GM12878 (cell line): Measurements from ENCODE around the gene BCR. TPM values are rescaled to one million over a fixed set of nuclear protein-coding genes. Genes with fewer than 3 reads are reported as not detected.
A peak's percentile ranks its signal among the peaks of the same experiment; 100 is the strongest.

ENCODE experiments used
- BHLHE40 ChIP-seq, 2 experiments: fragments of 450-650 bp in 1 of 2; IDR thresholded peaks; 2 replicates each; pipeline ENCODE4 v1.6.1; 2011 to 2017; ENCODE audit warnings: low read depth in 2 of 2, borderline replicate concordance in 1 of 2, improper control_type of control experiment in 1 of 2, low read length in 1 of 2, mild to moderate bottlenecking in 1 of 2
- CHD2 ChIP-seq: IDR thresholded peaks from 2 replicates; pipeline ENCODE4 v1.6.1; 2011; ENCODE audit warnings: low read depth, low read length, improper control_type of control experiment, borderline replicate concordance
- E2F8 ChIP-seq: fragments of 450-650 bp; IDR thresholded peaks from 2 replicates; pipeline ENCODE4 v1.6.1; 2018; ENCODE audit warnings: mild to moderate bottlenecking, low read depth, moderate library complexity; ENCODE audit not compliant: partially characterized antibody
- GABPA ChIP-seq: IDR thresholded peaks from 2 replicates; pipeline ENCODE4 v1.6.1; 2014; ENCODE audit warnings: antibody characterized with exemption, low read depth, mild to moderate bottlenecking, inconsistent platforms
- IKZF2 ChIP-seq, 2 experiments: fragments of 450-650 bp; IDR thresholded peaks; 2 replicates each; pipeline ENCODE4 v1.6.1; 2017; ENCODE audit warnings: mild to moderate bottlenecking in 2 of 2, moderate library complexity in 2 of 2
- KLF5 ChIP-seq: fragments of 450-650 bp; IDR thresholded peaks from 2 replicates; pipeline ENCODE4 v1.6.1; 2014; ENCODE audit warnings: mild to moderate bottlenecking; ENCODE audit not compliant: partially characterized antibody
- NFIC ChIP-seq: IDR thresholded peaks from 2 replicates; pipeline ENCODE4 v1.6.1; 2012; ENCODE audit warnings: low read depth, mild to moderate bottlenecking, inconsistent platforms, low read length, moderate library complexity
- NFYB ChIP-seq: IDR thresholded peaks from 2 replicates; pipeline ENCODE4 v1.6.1; 2011; ENCODE audit warnings: low read depth, mild to moderate bottlenecking, low read length, improper control_type of control experiment, moderate library complexity; ENCODE audit not compliant: insufficient read depth
- PAX8 ChIP-seq: fragments of 450-650 bp; IDR thresholded peaks from 2 replicates; pipeline ENCODE4 v1.6.1; 2017; ENCODE audit warnings: mild to moderate bottlenecking, moderate library complexity
- POLR2AphosphoS2 ChIP-seq: IDR thresholded peaks from 2 replicates; pipeline ENCODE4 v1.6.1; 2011; ENCODE audit warnings: low read depth, mild to moderate bottlenecking, low read length, improper control_type of control experiment, moderate library complexity
- PRDM15 ChIP-seq: fragments of 450-650 bp; formaldehyde crosslinking; IDR thresholded peaks from 2 replicates; pipeline ENCODE4 v1.4.0; 2020; ENCODE audit warnings: mild to moderate bottlenecking, moderate library complexity
- RAD21 ChIP-seq: IDR thresholded peaks from 2 replicates; pipeline ENCODE4 v1.6.1; 2011; ENCODE audit warnings: mild to moderate bottlenecking, low read depth, low read length, moderate library complexity; ENCODE audit not compliant: insufficient read depth
- RCOR1 ChIP-seq: conservative IDR thresholded peaks from 2 replicates; pipeline ENCODE4 v1.6.1; 2012; ENCODE audit warnings: low read depth, low read length, improper control_type of control experiment
- RFX5 ChIP-seq: IDR thresholded peaks from 2 replicates; pipeline ENCODE4 v1.6.1; 2011; ENCODE audit warnings: low read depth, low read length, improper control_type of control experiment
- RUNX3 ChIP-seq: IDR thresholded peaks from 2 replicates; pipeline ENCODE4 v1.6.1; 2012; ENCODE audit warnings: low read length, inconsistent platforms
- SUPT20H ChIP-seq: IDR thresholded peaks from 2 replicates; pipeline ENCODE4 v1.6.1; 2011; ENCODE audit warnings: low read depth, mild to moderate bottlenecking, low read length, moderate library complexity, borderline replicate concordance; ENCODE audit not compliant: control insufficient read depth
- TAF1 ChIP-seq: IDR thresholded peaks from 2 replicates; pipeline ENCODE4 v1.6.1; 2011; ENCODE audit warnings: mild to moderate bottlenecking, low read depth, low read length, borderline replicate concordance
- TCF12 ChIP-seq: IDR thresholded peaks from 2 replicates; pipeline ENCODE4 v1.6.1; 2011; ENCODE audit warnings: low read depth, mild to moderate bottlenecking, low read length
- ZBTB40 ChIP-seq: fragments of 450-650 bp; IDR thresholded peaks from 2 replicates; pipeline ENCODE4 v1.6.1; 2016; ENCODE audit warnings: mild to moderate bottlenecking, moderate library complexity, borderline replicate concordance
- polyA plus RNA-seq, 11 experiments: library from polyadenylated mRNA; depleted of rRNA in 4 of 11; unstranded in 6 of 11; stranded (reverse) in 5 of 11; fragments of >200 nt; fragmentation: Nextera tagmentation in 4 of 11; fragmentation: Illumina TruSeq in 1 of 11; extraction: Ambion mirVana in 4 of 11; extraction: Trizol in 1 of 11; gene quantifications; 1 replicate in 1 of 11; 2 replicates in 10 of 11; pipeline versions ENCODE4 v1.2.1 to v1.2.3, GENCODE V29; 2011 to 2016; ENCODE audit warnings: inconsistent platforms in 2 of 11, missing spikeins in 2 of 11, low read depth in 1 of 11
- total RNA-seq, 4 experiments: library from RNA; depleted of rRNA in 3 of 4; stranded (reverse); fragments of >200 nt in 3 of 4; fragmentation: Illumina TruSeq in 1 of 4; extraction: Trizol in 1 of 4; gene quantifications; 2 replicates each; pipeline versions ENCODE4 v1.2.1 to v1.2.3, GENCODE V29; 2013 to 2021

BCR gene
- total and polyA plus RNA-seq, 10 of the 15 experiments (the other 5 are each of a cell fraction or from before 2014, with no cell fraction given) = 1.7 to 64.7 (median 18.4) TPM

GRCh38 chr22:23152238-23153114 lies 27.8 kb upstream of the BCR start (continued):
- TF ChIP-seq POLR2AphosphoS2 (no peak), SUPT20H (no peak), CHD2 (no peak), RAD21 (no peak), BHLHE40 (IDR thresholded peaks at IDR 0.05; ENCODE audit: borderline replicate concordance in 1 of 2, low read depth in 2 of 2, low read length in 1 of 2) (no peak), IKZF2 (IDR thresholded peaks at IDR 0.05) (no peak), GABPA (peak; percentile 78; the same call in 1 of the 2 replicates), NFYB (no peak), TAF1 (no peak), RCOR1 (no peak), NFIC (no peak), E2F8 (no peak), PRDM15 (no peak), KLF5 (no peak), RUNX3 (no peak), ZBTB40 (peak; percentile 77), PAX8 (no peak), TCF12 (no peak), RFX5 (no peak)
